ENCODE data around the gene EPSTI1.
"Not testable (repeated sequence)": the region's sequence is repeated elsewhere in the genome, so short reads cannot be mapped to it uniquely, and the experiment has no call there.

Gene EPSTI1

GRCh38 chr13:42899266-42899665 is 92.8 kb downstream of the EPSTI1 start:
- no peak for DNase-seq (ENCODE audit: extremely low read depth in 1 of 2, low read depth in 1 of 2)

GRCh38 chr13:42895776-42896175 is 96.3 kb downstream of the EPSTI1 start:
- no peak for DNase-seq (ENCODE audit: extremely low read depth in 1 of 2, low read depth in 1 of 2)

GRCh38 chr13:42894765-42895243 is 97.2 kb downstream of the EPSTI1 start:
- DNase-seq (ENCODE audit: extremely low read depth in 1 of 2, low read depth in 1 of 2), result no peak

GRCh38 chr13:42893214-42893671 is 98.8 kb downstream of the EPSTI1 start:
- no peak for DNase-seq (ENCODE audit: extremely low read depth in 1 of 2, low read depth in 1 of 2)

- DNase-seq (ENCODE audit: extremely low read depth in 1 of 2, low read depth in 1 of 2), result no peak
Observed at GRCh38 chr13:42892760-42893159, 99.3 kb downstream of the EPSTI1 start.

- no peak for DNase-seq (ENCODE audit: extremely low read depth in 1 of 2, low read depth in 1 of 2)
Observed at GRCh38 chr13:42891591-42891990, 100.5 kb downstream of the EPSTI1 start.

- no peak for DNase-seq (ENCODE audit: extremely low read depth in 1 of 2, low read depth in 1 of 2)
Observed at GRCh38 chr13:42885325-42885724, 106.7 kb downstream of the EPSTI1 start.

GRCh38 chr13:42883771-42884467 is 108.1 kb downstream of the EPSTI1 start:
- DNase-seq (ENCODE audit: extremely low read depth in 1 of 2, low read depth in 1 of 2), result no peak

GRCh38 chr13:42883142-42883541 is 108.9 kb downstream of the EPSTI1 start:
- no peak for DNase-seq (ENCODE audit: extremely low read depth in 1 of 2, low read depth in 1 of 2)

- DNase-seq (ENCODE audit: extremely low read depth in 1 of 2, low read depth in 1 of 2), result no peak
Observed at GRCh38 chr13:42880056-42880605, 111.9 kb downstream of the EPSTI1 start.

- DNase-seq (ENCODE audit: extremely low read depth in 1 of 2, low read depth in 1 of 2), result no peak
Observed at GRCh38 chr13:42878721-42879120, 113.3 kb downstream of the EPSTI1 start.

- no peak for DNase-seq (ENCODE audit: extremely low read depth in 1 of 2, low read depth in 1 of 2)
Observed at GRCh38 chr13:42876887-42877545, 115.0 kb downstream of the EPSTI1 start.

GRCh38 chr13:42876270-42876714 is 115.7 kb downstream of the EPSTI1 start:
- no peak for DNase-seq (ENCODE audit: extremely low read depth in 1 of 2, low read depth in 1 of 2)

GRCh38 chr13:42875475-42876269 is 116.4 kb downstream of the EPSTI1 start:
- DNase-seq (ENCODE audit: extremely low read depth in 1 of 2, low read depth in 1 of 2), result no peak

GRCh38 chr13:42874221-42874620 is 117.8 kb downstream of the EPSTI1 start:
- DNase-seq (ENCODE audit: extremely low read depth in 1 of 2, low read depth in 1 of 2), result no peak

- no peak for DNase-seq (ENCODE audit: extremely low read depth in 1 of 2, low read depth in 1 of 2)
Observed at GRCh38 chr13:42873081-42873480, 119.0 kb downstream of the EPSTI1 start.

GRCh38 chr13:42867232-42867631 is 124.8 kb downstream of the EPSTI1 start:
- DNase-seq (ENCODE audit: extremely low read depth in 1 of 2, low read depth in 1 of 2), result no peak

- DNase-seq (ENCODE audit: extremely low read depth in 1 of 2, low read depth in 1 of 2), result no peak
Observed at GRCh38 chr13:42865768-42866102, 126.3 kb downstream of the EPSTI1 start.

- DNase-seq (ENCODE audit: extremely low read depth in 1 of 2, low read depth in 1 of 2), result no peak
Observed at GRCh38 chr13:42864952-42865767, 126.9 kb downstream of the EPSTI1 start.

GRCh38 chr13:42862370-42862769 is 129.7 kb downstream of the EPSTI1 start:
- DNase-seq (ENCODE audit: extremely low read depth in 1 of 2, low read depth in 1 of 2), result not testable (repeated sequence)
